GM10847 (cell line): Measurements from ENCODE around the gene MAML3.

Experiments
- POLR2A ChIP-seq: IDR thresholded peaks from 2 replicates; pipeline ENCODE4 v1.6.1; 2011; ENCODE audit not compliant: insufficient read length; ENCODE audit errors: extremely low read depth

MAML3 gene

GRCh38 chr4:140056015-140056414, 98.0 kb downstream of the MAML3 start:
- no peak for TF ChIP-seq POLR2A

GRCh38 chr4:140054861-140055260, 99.1 kb downstream of the MAML3 start:
- no peak for TF ChIP-seq POLR2A

- no peak for TF ChIP-seq POLR2A
Observed at GRCh38 chr4:140053185-140053584, 100.8 kb downstream of the MAML3 start.

- no peak for TF ChIP-seq POLR2A
Observed at GRCh38 chr4:140052050-140052449, 101.9 kb downstream of the MAML3 start.

- no peak for TF ChIP-seq POLR2A
Observed at GRCh38 chr4:140049849-140050637, 103.9 kb downstream of the MAML3 start.

GRCh38 chr4:140049024-140049848, 104.7 kb downstream of the MAML3 start:
- no peak for TF ChIP-seq POLR2A

GRCh38 chr4:140048419-140048995, 105.5 kb downstream of the MAML3 start:
- TF ChIP-seq POLR2A, result no peak

- TF ChIP-seq POLR2A, result no peak
Observed at GRCh38 chr4:140047786-140048185, 106.2 kb downstream of the MAML3 start.

GRCh38 chr4:140047017-140047640, 106.9 kb downstream of the MAML3 start:
- TF ChIP-seq POLR2A, result no peak

GRCh38 chr4:140046543-140046942, 107.4 kb downstream of the MAML3 start:
- TF ChIP-seq POLR2A, result no peak

GRCh38 chr4:140046016-140046415, 108.0 kb downstream of the MAML3 start:
- TF ChIP-seq POLR2A, result no peak

- TF ChIP-seq POLR2A, result no peak
Observed at GRCh38 chr4:140044337-140044902, 109.6 kb downstream of the MAML3 start.

- no peak for TF ChIP-seq POLR2A
Observed at GRCh38 chr4:140042634-140043033, 111.3 kb downstream of the MAML3 start.

GRCh38 chr4:140038031-140038533, 115.9 kb downstream of the MAML3 start:
- no peak for TF ChIP-seq POLR2A

GRCh38 chr4:140037353-140038030, 116.5 kb downstream of the MAML3 start:
- TF ChIP-seq POLR2A, result no peak

GRCh38 chr4:140031706-140032105, 122.3 kb downstream of the MAML3 start:
- TF ChIP-seq POLR2A, result no peak
